GM18519 (cell line): ENCODE measurements around the gene TMEM72.

ENCODE experiments used
- ATAC-seq: cut with Tn5 transposase; IDR thresholded peaks from one replicate; pipeline ENCODE4 v1.9.1; 2021; ENCODE audit warnings: mild to moderate bottlenecking, moderate library complexity; ENCODE audit not compliant: unreplicated experiment, low FRiP score

The TMEM72 gene

GRCh38 chr10:44914891-44915290, 3.8 kb downstream of the TMEM72 start:
- no peak for ATAC-seq

GRCh38 chr10:44916429-44916828, 5.3 kb downstream of the TMEM72 start:
- no peak for ATAC-seq

GRCh38 chr10:44917848-44918247, 6.7 kb downstream of the TMEM72 start:
- ATAC-seq, result no peak

DNA sequence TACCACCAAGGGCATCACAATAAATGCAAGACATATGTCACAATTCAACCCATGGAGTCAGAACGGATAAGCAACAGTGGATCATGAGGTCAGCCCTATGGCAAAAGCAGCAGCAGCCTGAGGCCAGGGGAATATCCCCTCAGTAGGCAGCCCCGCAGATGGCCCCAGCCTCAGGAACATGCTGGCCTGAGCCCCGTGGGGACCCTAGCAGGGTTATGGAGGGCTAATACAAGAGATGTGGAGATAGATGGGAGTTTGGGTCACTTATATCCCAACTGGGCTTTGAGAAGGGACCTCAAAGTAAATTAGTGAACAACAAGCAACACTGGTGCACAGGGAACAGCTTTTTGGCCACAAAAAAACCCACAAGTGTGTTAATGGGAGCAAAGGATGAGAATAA, 9.1 kb downstream of the TMEM72 start:
- no peak for ATAC-seq

DNA sequence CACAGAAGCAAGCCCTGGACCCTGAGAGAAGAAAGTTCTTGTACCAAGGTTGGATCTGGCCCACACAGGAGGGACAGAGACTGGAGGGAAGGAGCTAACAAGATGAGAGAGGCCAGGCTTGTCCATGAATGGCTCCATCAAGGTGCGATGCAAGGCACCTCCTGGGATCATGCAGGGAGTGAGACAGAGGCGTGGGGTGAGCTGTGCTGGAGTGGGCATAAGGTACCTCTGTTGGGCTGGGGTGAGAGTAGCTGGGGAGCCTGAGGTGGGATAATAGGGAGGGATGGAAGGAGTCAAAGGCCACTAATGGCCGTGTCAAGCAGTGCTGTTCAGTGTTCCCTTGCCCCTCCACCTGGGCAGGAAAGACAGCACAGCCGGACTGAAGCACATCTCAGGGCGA, 9.9 kb downstream of the TMEM72 start:
- ATAC-seq, result no peak

DNA sequence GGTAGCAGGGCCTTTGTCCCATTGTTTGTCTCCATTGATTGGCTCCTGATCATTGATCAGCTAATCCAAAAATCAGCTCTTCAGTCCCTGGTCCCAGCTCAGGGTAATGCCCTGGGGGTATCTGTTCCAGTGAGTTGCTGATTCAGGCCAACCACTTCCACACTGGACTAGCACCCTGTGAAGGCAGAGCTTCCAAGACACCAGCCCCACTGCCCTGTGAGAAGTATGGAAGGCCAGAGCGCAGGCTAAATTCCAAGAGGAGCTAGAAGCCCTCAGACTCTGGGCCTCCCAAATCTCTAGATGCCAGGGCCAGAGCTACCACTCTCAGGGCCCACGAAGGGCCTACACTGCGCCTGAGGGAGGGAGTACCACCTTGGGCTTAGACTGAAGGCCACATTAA, 10.4 kb downstream of the TMEM72 start:
- no peak for ATAC-seq

DNA sequence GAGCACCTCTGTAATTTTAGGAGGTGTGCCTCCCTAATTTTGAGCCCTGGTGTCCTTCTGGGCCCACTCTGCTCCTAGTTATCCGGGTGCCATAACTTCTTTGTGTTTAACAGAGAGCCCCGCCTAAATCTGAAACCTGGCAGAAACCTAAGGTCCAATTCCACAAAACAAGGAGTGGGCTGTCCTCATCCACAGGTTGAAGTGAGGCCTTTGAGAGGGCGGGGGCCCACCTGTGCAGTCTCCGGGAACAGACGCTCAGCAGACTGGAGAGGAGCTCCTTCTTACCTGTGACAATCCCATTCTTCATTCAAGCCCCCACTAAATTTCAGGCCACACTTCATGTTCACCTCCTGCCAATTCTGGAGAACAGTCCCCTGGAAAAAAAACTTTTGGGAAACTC, 10.9 kb downstream of the TMEM72 start:
- ATAC-seq, result no peak

DNA sequence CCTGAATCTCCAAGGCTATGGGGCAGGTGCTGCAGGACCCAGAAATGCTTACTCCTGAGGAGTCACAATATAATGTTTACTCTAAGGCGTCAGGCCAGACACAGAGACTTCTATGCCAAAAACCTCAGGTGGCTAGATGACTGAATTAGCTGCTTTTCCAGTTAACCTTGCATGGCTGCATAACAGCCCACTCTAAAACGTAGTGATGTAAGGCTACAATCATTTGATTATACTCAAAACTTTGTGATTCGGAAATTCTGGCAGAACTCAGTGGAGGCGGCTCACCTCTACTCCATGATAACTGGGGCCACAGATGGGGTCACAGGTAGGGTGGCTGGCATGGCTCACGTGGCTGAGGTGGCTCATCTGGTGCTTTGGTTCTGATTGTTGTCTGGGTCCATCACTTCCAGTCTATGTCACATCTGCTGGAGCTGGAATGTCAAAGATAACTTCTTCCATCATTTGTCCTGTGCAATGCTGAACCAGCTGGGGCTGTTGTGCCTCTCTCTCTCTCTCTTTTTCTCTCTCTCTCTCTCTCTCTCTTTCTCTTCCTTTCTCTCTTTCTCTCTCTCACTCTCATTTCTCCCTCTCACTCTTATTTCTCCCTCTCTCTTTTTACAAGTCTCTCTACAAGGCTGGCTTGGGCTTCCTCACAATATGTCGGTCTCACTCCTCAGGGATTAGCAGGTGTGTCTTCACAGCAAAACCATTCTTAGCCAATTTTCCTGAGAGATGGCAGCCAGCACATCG, 11.8 kb downstream of the TMEM72 start:
- ATAC-seq, result no peak

DNA sequence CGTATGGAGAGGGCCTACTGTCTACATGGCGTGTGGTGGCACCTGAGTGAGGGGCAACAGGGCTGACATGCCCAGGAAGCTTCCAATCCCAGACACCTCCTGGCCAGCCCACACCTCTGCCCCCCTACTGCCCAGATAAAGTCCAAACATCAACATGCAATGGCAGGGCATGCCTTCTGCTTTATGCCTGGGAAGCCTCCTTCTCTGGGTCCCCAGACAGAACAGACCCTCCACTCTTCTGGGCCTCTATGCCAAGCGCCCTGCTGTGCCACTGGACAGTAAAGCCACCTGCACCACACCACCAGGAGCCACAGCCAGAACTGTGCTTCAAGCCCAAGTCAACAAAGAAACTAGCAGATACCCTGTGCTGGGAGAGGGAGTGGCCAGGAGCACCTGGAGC, 12.5 kb downstream of the TMEM72 start:
- ATAC-seq, result no peak

- ATAC-seq, result no peak
Measured at GRCh38 chr10:44924261-44925040, 13.3 kb downstream of the TMEM72 start.

DNA sequence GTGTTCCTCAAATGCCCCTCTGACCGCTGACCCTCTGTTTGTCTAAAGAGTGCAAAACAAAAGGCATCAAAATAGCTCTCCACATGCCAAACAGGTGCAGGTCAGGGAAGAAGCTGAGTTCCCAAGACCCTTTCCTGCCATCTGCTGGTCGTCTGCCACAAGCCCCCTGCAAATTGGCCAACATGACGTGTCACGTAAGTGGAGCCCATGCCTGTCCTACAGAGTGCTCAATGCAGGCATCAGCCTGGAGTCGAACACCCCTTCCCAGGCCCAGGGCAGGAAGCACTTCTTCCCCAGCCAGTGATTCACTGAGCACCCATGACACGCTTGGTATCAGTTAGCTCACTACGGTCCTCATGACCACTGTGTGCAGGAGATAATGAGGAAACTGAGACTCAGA, 14.1 kb downstream of the TMEM72 start:
- no peak for ATAC-seq

- ATAC-seq, result no peak
Measured at GRCh38 chr10:44925811-44926750, 14.9 kb downstream of the TMEM72 start.

GRCh38 chr10:44926751-44927351, 15.7 kb downstream of the TMEM72 start:
- no peak for ATAC-seq

GRCh38 chr10:44927352-44927751, 16.2 kb downstream of the TMEM72 start:
- ATAC-seq, result no peak

GRCh38 chr10:44928462-44928861, 17.3 kb downstream of the TMEM72 start:
- ATAC-seq, result no peak

DNA sequence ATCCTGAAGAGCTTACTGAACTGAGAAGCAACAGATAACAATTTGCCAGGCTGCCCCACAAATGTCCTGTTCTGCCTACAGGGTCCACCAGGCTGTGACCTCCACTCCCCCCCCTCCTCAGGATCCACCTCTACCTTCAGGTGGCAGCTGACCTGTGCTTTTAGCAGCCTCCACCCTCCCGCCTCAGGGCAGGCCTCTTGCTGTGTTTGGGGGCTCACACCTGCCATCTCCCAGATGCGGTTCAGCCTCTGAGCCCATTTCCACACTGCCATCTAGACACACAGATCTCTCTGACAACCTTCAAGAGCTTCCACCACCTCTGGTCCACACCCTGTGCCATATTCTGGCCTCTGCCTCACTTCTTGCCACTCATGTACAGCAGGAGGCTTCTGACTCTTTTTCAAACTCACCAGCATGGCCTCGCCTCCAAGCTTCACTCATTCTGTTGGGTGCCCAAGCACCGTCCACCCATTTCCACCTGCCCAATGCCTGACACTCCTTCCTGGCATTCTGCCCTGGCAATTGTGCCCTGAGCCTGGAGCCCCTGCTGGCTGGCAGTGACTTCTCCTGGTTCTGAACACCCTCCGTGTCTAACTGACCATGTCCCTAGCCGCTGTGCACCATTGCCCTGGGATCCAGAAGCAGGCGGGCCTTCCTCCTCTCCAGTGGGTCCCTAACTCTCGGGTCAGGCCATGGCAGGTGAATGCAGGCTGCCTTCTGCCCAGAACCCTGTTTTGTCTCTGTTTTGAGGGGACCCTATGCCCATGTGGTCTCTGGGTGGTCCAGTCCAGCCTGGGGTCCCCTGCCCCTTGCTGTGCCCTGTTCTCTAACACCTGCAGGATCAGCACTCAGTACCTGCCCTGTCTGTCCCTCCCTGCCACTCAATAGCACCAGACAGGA, 18.5 kb downstream of the TMEM72 start:
- ATAC-seq, result no peak

GRCh38 chr10:44930904-44931620, 19.9 kb downstream of the TMEM72 start:
- no peak for ATAC-seq

GRCh38 chr10:44931621-44932516, 20.7 kb downstream of the TMEM72 start:
- ATAC-seq, result no peak
